GM21723 (cell line): Measurements from ENCODE around the gene ACOT12.
"Not testable (repeated sequence)": the region's sequence is repeated elsewhere in the genome, so short reads cannot be mapped to it uniquely, and the experiment has no call there.

Source experiments
- ATAC-seq: cut with Tn5 transposase; IDR thresholded peaks from one replicate; pipeline ENCODE4 v1.9.1; 2021; ENCODE audit warnings: mild to moderate bottlenecking, moderate library complexity; ENCODE audit not compliant: unreplicated experiment

ACOT12 gene

DNA sequence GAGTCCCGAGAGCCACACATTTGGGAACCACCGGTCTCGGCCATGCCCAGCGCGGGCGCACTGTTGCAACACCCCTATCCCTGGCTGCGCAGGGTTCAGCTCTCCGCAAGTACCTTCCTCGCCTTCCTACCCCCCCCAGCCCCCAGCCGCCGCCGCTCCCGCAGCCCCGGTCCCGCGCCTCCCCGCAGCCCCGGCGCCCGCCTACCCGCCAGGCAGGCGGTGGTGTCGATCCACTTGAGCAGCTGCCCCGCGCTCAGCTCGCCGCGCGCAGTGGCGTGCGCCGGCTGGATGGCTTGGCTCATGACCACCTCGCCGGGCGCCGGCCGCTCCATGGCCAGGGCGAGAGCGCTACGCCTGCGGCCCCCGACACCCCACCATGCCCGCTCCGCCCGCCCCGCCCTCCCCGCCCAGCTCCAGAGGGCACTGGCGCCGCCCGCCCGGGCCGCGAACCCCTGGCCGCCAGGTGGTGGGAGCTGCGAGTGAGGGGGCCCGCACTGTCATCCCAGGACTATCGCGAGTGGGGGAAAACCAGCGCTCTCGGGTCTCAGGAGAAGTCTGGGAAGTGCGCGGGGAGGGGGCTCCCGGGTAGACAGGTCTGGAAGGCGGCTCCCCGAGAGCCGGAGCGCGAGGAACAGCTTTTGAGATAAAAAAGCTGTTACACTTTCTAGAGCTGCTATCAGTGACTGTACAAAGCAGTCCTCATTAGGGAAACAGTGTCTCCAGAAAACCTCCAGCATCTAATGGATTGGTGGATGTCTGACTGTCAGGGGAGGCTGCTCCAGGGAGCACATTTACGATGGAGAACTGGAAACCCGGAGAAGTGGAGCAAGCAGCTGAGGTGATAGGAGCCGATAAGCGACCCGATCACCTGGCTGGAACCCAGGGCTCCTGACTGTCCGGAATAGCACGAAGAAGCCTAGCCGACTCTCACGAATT, at the start of gene ACOT12:
ACOT12 (minus strand) TSS at position 352 of the 936 bp plus-strand sequence; CDS start at position 332, 20 bp downstream.
- ATAC-seq: no peak

DNA sequence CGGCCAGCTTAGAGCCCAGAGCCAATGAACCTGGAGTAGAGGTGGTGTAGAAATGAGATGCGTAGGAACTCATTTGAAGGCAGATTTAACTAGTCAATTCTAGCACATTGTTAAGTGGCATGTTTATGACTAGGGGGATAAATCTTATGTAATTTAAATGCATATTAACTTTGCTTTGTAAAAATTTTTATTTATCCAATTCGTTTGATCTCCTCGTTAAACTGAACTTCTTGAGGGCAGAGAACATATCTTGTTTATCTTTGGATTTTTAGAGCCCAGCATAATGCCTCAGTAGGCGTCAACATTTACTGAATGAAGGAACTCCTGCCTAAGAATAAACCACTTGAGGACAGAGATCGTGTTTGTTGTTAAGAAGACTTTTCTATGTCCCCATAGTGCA, 41.1 kb upstream of the ACOT12 start:
- ATAC-seq: no peak

- no peak for ATAC-seq
These were observed 36.1 kb upstream of the ACOT12 start for GRCh38 chr5:81429985-81430384.

DNA sequence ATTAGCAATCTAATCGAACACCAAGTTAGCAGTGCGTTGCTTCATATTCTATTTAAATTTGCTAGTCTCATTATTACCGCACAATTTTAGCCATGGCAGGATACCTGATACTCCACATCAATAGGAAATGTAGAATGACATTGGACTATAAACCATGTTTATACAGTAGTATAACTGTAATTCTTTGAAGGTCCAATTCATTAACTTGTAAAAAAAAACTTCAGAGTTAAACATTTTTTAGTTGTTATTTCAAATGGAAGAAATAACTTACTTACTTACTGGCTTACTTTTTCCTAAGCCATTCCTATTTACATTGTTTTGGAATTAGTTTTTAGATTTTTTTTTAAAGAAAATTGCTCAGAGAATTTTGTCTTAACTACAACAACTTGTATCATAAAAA, 35.4 kb upstream of the ACOT12 start:
- ATAC-seq: no peak

- ATAC-seq: no peak
These were observed 34.9 kb upstream of the ACOT12 start for GRCh38 chr5:81428861-81429260.

DNA sequence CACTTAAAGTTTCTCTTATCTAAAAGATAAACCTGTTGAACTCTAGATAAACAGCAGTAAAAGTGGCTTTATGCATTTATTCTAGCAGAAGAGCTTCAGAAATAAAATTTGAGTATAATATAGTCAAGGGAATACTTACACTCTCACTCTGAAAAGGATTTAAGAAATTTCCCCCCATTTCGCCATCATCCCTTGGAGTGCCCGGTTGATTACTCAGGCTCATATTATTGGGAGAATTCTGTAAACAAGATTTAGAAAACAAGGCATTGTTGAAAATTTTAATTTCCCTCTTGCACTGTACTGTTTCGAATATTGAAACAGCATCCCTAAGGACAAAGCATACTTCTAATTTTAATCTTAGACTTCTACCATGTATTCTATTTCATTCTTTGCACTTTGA, 34.5 kb upstream of the ACOT12 start:
- no peak for ATAC-seq

- ATAC-seq: no peak
These were observed 33.6 kb upstream of the ACOT12 start for GRCh38 chr5:81427566-81427965.

GRCh38 chr5:81426359-81427030, 32.6 kb upstream of the ACOT12 start:
- ATAC-seq: no peak

DNA sequence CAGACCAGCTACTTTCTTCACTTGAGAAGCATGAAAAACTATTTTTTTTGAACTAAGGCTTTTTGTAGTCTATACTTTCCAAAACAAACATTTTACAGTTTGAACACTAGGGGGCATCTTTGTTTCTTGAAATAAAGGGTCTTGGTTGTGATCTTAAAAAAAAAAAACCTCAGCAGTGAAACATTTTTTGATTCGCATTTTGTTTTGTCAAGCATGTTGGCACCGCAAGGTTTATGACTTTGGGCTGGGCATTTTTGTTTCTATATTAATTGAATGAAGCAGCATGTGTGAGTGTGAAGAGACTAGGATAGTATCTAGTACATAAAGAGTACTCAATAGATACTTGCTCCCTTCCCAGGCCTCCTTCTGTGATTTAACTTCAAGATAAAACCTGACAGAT, 31.6 kb upstream of the ACOT12 start:
- ATAC-seq: no peak

GRCh38 chr5:81424728-81425127, 30.8 kb upstream of the ACOT12 start:
- ATAC-seq: no peak

DNA sequence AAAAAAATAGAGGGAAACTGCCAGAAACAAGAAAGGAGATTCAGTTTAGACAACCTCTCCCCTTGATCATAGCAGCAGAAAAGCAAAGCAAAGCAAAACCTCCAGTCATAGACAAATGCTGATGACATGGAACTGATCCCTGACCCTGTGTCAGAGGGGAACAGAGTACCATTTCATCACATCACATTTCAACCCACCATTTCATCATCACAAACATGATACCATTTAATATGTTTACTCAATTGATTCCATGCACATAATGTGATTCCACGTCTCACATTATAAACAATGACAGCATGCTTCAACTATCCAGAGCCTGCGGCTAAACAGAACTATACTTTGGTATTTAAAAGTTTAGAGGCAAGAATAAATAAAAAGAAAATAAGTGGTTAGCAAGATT, 28.7 kb upstream of the ACOT12 start:
- no peak for ATAC-seq

- no peak for ATAC-seq
These were observed 26.2 kb upstream of the ACOT12 start for GRCh38 chr5:81420039-81420667.

DNA sequence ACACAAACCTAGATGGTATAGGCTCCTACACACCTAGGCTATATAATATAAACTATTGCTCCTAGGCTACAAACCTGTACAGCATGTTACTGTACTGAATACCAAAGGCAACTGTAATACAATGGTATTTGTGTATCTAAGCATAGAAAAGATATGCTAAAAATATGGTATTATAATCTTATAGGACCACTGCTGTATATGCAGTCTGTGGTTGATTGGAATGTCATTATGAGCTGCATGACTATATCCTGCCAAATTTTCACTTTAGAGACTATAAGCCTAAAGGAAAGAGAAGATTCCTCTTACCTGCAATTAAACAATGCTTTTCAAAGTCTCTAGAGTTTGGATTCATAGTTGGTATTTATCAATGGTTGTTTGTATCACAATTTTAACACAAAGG, 24.7 kb upstream of the ACOT12 start:
- ATAC-seq: no peak

GRCh38 chr5:81417052-81417451, 23.1 kb upstream of the ACOT12 start:
- ATAC-seq: no peak

DNA sequence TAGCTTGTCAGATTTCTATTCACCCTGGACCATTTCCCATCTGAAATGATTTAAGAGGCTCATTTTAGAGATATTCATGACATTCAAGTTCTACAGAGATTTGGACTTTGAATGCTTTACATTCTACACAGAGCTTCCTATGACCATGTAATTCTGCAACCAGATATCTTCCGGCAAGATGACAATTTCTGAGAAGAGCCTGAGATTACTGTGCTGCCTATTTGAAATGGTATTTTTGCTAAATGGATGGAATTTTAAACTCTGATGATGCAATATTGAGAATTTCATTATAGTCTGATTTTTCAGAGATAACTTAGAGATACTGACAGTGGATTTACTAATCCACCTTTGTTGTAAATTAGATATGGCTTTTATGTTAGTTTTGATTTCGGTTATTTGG, 16.0 kb upstream of the ACOT12 start:
- ATAC-seq: no peak

- ATAC-seq: no peak
These were observed 15.4 kb upstream of the ACOT12 start for GRCh38 chr5:81409361-81409760.

- no peak for ATAC-seq
These were observed 14.6 kb upstream of the ACOT12 start for GRCh38 chr5:81408496-81408895.

DNA sequence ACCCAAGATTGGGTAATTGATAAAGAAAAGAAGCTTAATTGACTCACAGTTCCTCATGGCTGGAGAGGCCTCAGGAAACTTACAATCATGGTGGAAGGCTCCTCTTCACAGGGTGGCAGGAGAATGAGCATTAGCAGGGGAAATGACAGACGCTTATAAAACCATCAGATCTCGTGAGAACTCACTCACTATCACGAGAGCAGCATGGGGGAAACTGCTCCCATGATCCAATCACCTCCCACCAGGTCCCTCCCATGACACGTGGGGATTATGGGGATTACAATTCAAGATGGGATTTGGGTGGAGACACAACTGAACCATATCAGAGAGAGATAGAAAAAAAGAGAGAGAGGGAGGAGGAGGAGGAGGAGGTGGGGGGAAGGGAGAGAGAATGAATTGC, 13.9 kb upstream of the ACOT12 start:
- not testable (repeated sequence) for ATAC-seq

- ATAC-seq: no peak
These were observed 11.4 kb upstream of the ACOT12 start for GRCh38 chr5:81405126-81405891.

DNA sequence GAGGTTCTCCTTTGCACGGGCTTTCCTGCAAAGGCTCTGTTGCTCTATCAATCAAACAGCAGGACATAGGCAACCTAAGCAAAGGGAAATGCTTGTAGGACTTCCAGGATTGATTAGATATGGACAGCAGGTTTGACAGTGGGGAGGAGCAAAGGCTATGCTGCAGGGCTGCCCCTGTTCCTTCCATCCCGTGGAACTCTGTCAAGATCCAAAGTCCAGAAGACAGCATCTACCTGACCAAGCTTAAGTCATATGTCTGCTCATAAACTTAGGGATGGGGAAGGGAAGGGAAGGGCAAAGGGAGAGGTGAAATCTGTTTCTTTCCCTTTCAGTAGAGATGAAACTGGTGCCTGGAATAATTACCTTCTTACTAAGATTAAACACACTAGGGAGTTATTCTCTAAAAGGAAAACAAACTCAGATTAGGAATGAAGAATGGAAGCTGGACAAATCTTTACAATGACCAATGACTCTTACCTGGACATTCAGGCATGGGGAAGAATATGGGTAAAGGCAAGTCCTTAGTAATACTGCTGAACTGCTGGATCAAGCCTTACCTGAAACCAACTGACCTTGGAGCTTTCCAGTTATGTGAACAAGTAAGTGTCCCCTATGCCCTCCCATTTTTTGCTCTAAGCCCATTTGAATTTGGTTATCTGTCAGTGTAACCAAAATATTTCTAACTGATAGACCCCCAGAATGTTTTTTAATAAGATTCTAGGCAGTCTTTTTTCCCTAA, 8.4 kb upstream of the ACOT12 start:
- no peak for ATAC-seq
